Astrocyte of the cerebellum (primary cell): ENCODE data around the gene OLAH.

ENCODE experiments used
- DNase-seq: peaks from one replicate; pipeline ENCODE4 v3.0.0-alpha.2; 2011; ENCODE audit warnings: low read depth
- H3K4me3 ChIP-seq: 2 replicates; pipeline ENCODE4 v1.5.1; 2011; ENCODE audit warnings: mild to moderate bottlenecking, low read depth, low read length, moderate library complexity
- in situ Hi-C: cut with HindIII; loops from 2 replicates; pipeline ENCODE4 v1.10.0; 2017; ENCODE audit warnings: low sequenced_read_pairs
- TF ChIP-seq, protein P1 (sequence below): IDR thresholded peaks from 2 replicates; pipeline ENCODE4 v1.5.1; 2012; ENCODE audit warnings: low read length, low read depth, moderate library complexity, mild to moderate bottlenecking; ENCODE audit errors: missing control alignments

The OLAH gene

DNA sequence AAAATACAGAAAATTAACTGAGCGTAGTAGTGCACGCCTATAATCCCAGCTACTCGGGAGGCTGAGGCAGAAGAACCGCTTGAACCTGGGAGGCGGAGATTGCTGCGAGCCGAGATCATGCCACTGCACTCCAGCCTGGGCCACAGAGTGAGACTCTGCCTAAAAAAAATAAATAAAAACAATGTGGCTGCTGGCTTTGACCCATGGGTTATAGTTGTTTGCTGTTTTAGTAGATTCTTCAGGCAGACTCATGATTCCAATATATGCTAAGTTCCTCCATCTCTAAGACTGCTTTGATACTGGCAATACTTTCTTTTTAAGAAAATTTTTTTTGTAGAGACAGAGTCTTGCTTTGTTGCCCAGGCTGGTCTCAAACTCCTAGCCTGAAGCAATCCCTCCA is 8.4 kb downstream of the OLAH start:
- in situ Hi-C loops = no loop called here
- DNase-seq = no peak

DNA sequence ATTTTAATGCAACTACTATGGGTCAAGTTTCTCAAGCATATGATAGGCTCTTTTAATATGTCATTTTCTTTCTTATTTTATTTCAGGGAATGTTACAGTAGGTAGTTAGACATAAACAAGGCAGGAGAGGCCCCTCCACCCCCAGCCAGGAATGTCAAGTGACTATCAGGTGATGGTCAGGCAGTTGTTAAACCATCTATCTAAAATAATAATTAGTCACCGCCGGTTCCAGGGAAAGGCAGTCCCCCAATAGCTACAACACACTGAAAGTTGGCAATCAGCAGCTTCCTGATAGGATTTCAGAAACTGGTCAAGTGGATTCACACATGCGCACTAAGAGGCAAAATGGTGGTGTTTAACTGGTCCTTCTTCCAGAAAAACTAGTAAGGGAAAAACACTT is 9.3 kb downstream of the OLAH start:
- in situ Hi-C loops = no loop called here
- no peak for DNase-seq
- TF ChIP-seq, protein P1, sequence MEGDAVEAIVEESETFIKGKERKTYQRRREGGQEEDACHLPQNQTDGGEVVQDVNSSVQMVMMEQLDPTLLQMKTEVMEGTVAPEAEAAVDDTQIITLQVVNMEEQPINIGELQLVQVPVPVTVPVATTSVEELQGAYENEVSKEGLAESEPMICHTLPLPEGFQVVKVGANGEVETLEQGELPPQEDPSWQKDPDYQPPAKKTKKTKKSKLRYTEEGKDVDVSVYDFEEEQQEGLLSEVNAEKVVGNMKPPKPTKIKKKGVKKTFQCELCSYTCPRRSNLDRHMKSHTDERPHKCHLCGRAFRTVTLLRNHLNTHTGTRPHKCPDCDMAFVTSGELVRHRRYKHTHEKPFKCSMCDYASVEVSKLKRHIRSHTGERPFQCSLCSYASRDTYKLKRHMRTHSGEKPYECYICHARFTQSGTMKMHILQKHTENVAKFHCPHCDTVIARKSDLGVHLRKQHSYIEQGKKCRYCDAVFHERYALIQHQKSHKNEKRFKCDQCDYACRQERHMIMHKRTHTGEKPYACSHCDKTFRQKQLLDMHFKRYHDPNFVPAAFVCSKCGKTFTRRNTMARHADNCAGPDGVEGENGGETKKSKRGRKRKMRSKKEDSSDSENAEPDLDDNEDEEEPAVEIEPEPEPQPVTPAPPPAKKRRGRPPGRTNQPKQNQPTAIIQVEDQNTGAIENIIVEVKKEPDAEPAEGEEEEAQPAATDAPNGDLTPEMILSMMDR = no peak
- no peak overlapping the region for H3K4me3 ChIP-seq

More for the DNA sequence above, 8.4 kb downstream of the OLAH start:
- TF ChIP-seq, protein P1 = no peak
- no peak overlapping the region for H3K4me3 ChIP-seq

DNA sequence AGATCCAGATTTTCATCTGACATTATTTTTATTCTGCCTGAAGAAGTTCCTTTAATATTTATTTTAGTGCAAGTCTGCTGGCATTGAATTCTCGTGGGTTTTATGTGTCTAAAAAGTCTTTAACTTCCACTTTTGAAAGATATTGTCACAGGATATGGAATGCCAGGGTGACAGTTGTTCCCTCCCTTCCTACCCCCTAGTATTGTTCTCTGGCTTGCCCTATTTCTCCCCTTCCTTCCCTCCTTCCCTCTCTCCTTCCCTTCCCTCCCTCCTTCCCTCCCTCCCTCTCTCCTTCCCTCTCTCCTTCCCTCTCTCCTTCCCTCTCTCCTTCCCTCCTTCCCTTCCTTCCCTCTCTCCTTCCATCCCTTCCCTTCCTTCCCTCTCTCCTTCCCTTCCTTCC is 14.9 kb downstream of the OLAH start:
- DNase-seq = no peak
- in situ Hi-C loops = no loop called here
- H3K4me3 ChIP-seq = no peak overlapping the region
- TF ChIP-seq, protein P1 = no peak

DNA sequence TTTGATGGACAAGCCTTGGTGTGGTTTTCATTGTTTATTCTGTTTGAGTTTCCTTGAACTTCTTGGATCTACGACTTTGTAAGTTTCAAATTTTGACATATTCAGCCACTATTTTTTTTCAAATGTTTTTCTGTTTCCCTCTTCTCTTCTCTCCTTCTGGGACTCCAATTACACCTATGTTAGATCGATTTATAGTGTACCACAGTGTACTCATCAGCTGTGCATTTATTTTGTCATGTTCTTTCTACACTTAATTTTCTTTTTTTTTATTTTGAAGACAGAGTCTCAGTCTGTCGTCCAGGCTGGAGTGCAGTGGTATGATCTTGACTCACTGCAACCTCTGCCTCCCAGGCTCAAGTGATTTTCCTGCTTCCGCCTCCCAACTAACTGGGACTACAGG is 16.2 kb downstream of the OLAH start:
- in situ Hi-C loops = no loop called here
- DNase-seq = no peak
- H3K4me3 ChIP-seq = no peak overlapping the region
- TF ChIP-seq, protein P1 = no peak

DNA sequence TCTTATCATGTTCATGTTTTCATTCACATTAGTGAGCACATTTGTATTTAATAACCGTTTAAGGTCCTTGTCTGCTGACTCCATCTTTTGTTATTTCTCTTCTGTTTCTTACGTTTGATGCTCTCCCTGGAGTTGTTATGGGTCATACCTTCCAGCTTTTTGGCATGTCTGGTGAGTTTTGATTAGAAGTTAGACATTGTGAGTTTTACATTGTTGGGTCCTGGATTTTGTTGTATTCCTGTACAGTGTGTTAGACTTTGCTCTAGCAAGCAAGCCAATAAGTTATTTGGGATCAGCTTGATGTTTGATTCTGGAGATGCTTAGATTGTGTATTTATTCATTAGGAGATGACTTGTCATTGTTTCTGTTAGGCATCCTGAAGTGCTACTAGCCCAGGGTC is 16.9 kb downstream of the OLAH start:
- no peak overlapping the region for H3K4me3 ChIP-seq
- in situ Hi-C loops = no loop called here
- TF ChIP-seq, protein P1 = no peak
- no peak for DNase-seq

DNA sequence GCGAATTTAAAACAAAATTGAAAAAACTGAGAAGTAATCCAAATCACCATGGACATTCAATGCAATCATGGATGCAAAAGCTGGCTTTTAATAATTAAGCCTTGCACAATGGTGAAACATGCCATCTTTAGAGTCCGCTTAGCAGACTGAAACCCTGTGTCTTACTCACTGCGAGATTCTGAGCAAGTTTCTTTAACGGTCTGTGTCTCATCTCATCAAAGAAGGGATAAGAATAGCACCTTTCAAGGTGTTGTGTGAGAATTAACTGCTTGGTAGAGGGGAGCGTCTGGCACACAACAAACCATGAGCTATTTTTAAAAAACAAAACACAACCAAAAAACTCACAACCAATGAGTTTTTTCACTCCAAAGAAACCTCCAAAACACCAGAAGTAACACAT is 23.4 kb downstream of the OLAH start:
- in situ Hi-C loops = no loop called here
- TF ChIP-seq, protein P1 = no peak
- H3K4me3 ChIP-seq = no peak overlapping the region
- DNase-seq = no peak

DNA sequence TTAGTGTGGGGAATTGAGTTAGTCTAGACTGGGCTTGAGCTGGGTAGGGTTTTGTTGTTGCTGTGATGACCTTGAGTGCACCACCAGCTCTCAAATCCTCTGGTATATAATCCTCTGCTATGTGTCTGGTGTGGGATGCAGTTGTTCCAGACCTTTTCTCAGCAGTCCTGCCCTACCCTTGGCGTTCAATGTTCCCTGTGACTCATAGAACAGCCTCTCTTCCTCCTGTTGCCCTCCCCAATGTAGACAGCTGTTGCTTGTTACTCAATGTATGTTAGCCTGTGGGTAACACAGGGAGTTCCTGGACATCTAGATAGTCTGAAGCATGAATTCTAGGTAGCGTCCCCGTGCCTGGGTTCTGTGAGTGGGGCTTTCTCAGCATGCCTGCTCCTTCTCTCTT is 25.1 kb downstream of the OLAH start:
- in situ Hi-C loops = no loop called here
- DNase-seq = no peak
- TF ChIP-seq, protein P1 = no peak
- no peak overlapping the region for H3K4me3 ChIP-seq
